GM12801 (cell line): Measurements from ENCODE around the gene ID1.

Experiments
- CTCF ChIP-seq: IDR thresholded peaks from one replicate; pipeline ENCODE4 v1.5.1; 2011; ENCODE audit warnings: control low read depth; ENCODE audit not compliant: insufficient read length; ENCODE audit errors: extremely low read depth

The ID1 gene

GRCh38 chr20:31637660-31638059, 32.6 kb downstream of the ID1 start, which contains the start of gene COX4I2:
Gene COX4I2, plus strand, starts transcription at chr20:31637912. Its CDS starts 1,106 bp downstream, at chr20:31639018.
- no peak for TF ChIP-seq CTCF

- TF ChIP-seq CTCF: no peak
Observed at GRCh38 chr20:31638317-31638716, 33.2 kb downstream of the ID1 start.

- no peak for TF ChIP-seq CTCF
Observed at GRCh38 chr20:31638816-31639215, 33.7 kb downstream of the ID1 start.

- no peak for TF ChIP-seq CTCF
Observed at GRCh38 chr20:31640259-31640658, 35.2 kb downstream of the ID1 start.

- TF ChIP-seq CTCF: no peak
Observed at GRCh38 chr20:31641391-31641790, 36.3 kb downstream of the ID1 start.

GRCh38 chr20:31642837-31643236, 37.7 kb downstream of the ID1 start:
- TF ChIP-seq CTCF: no peak

- no peak for TF ChIP-seq CTCF
Observed at GRCh38 chr20:31643522-31643921, 38.4 kb downstream of the ID1 start.

- TF ChIP-seq CTCF: no peak
Observed at GRCh38 chr20:31644701-31645100, 39.6 kb downstream of the ID1 start.
